KMS-11 (cell line): ENCODE results near the gene TBC1D1.

ENCODE experiments used
- H2AFZ ChIP-seq: fragments of 200-600 bp; sonication (generic); 2 replicates; pipeline ENCODE4 v1.6.1; 2016; ENCODE audit warnings: antibody characterized with exemption, mixed run types, low read depth
- H3K27ac ChIP-seq: fragments of 200-600 bp; sonication (generic); 2 replicates; pipeline ENCODE4 v1.6.1; 2016; ENCODE audit warnings: mild to moderate bottlenecking, mixed run types
- H3K27me3 ChIP-seq: fragments of 200-600 bp; sonication (generic); 2 replicates; pipeline ENCODE4 v1.6.1; 2017; ENCODE audit warnings: mild to moderate bottlenecking, low read depth, mixed run types, moderate library complexity; ENCODE audit not compliant: insufficient read depth
- H3K36me3 ChIP-seq: fragments of 200-600 bp; sonication (generic); 2 replicates; pipeline ENCODE4 v1.6.1; 2017; ENCODE audit warnings: mild to moderate bottlenecking, mixed run types; ENCODE audit not compliant: insufficient read depth
- H3K4me1 ChIP-seq: fragments of 200-600 bp; sonication (generic); 2 replicates; pipeline ENCODE4 v1.6.1; 2016; ENCODE audit warnings: mild to moderate bottlenecking, low read depth, mixed run types; ENCODE audit not compliant: poor library complexity, severe bottlenecking
- H3K4me2 ChIP-seq: fragments of 200-600 bp; sonication (generic); 2 replicates; pipeline ENCODE4 v1.7.0; 2016; ENCODE audit warnings: mild to moderate bottlenecking, mixed run types
- H3K4me3 ChIP-seq: fragments of 200-600 bp; sonication (generic); IDR thresholded peaks from 2 replicates; pipeline ENCODE4 v1.6.1; 2017; ENCODE audit warnings: low read depth, low read length, mixed read lengths; ENCODE audit not compliant: insufficient read depth
- H3K79me2 ChIP-seq: fragments of 200-600 bp; sonication (generic); 2 replicates; pipeline ENCODE4 v1.6.1; 2016; ENCODE audit warnings: low read depth, mixed run types; ENCODE audit not compliant: insufficient read depth
- H3K9ac ChIP-seq: fragments of 200-600 bp; sonication (generic); 2 replicates; pipeline ENCODE4 v1.6.1; 2016; ENCODE audit warnings: mild to moderate bottlenecking, mixed run types
- H4K20me1 ChIP-seq: fragments of 200-600 bp; sonication (generic); 2 replicates; pipeline ENCODE4 v1.6.1; 2016; ENCODE audit warnings: mild to moderate bottlenecking, mixed run types; ENCODE audit not compliant: insufficient read depth
- TF ChIP-seq, protein P1 (sequence below): fragments of 200-600 bp; sonication (generic); conservative IDR thresholded peaks from 2 replicates; pipeline ENCODE4 v1.6.1; 2017; ENCODE audit warnings: low read depth, mild to moderate bottlenecking, antibody characterized with exemption, low read length, moderate library complexity, mixed read lengths

Gene TBC1D1

DNA sequence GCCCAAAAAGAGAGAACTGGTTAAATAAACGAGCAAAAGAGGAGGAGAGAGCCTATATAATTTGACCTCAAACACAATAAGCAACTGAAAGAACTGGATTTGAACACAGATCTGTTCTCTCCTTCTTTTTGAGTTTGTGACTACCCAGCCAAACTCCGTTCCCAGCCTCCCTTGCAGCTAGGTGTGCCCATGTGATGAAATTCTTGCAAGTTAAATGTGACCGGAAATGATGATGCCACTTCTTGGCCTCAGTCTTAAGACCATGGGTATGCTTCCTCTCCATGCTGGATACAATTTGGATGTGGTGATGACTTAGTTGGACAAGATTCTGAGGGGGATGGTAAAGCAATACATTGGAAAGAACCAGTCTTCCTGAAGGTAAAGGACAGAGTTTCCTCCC is 273.5 kb downstream of the TBC1D1 start:
- Histone ChIP-seq H3K27ac (no peak overlapping the region), H3K4me1 (peaks cover 2% of the 10 kb centered on the region), H3K27me3 (no peaks in the 10 kb centered on the region), H3K4me3 (no peak overlapping the region), H3K79me2 (no peaks in the 10 kb centered on the region), H4K20me1 (no peaks in the 10 kb centered on the region), H3K9ac (no peak overlapping the region), H2AFZ (no peak overlapping the region), H3K36me3 (no peaks in the 10 kb centered on the region), H3K4me2 (no peak overlapping the region)
- TF ChIP-seq, protein P1, sequence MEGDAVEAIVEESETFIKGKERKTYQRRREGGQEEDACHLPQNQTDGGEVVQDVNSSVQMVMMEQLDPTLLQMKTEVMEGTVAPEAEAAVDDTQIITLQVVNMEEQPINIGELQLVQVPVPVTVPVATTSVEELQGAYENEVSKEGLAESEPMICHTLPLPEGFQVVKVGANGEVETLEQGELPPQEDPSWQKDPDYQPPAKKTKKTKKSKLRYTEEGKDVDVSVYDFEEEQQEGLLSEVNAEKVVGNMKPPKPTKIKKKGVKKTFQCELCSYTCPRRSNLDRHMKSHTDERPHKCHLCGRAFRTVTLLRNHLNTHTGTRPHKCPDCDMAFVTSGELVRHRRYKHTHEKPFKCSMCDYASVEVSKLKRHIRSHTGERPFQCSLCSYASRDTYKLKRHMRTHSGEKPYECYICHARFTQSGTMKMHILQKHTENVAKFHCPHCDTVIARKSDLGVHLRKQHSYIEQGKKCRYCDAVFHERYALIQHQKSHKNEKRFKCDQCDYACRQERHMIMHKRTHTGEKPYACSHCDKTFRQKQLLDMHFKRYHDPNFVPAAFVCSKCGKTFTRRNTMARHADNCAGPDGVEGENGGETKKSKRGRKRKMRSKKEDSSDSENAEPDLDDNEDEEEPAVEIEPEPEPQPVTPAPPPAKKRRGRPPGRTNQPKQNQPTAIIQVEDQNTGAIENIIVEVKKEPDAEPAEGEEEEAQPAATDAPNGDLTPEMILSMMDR, result no peak

DNA sequence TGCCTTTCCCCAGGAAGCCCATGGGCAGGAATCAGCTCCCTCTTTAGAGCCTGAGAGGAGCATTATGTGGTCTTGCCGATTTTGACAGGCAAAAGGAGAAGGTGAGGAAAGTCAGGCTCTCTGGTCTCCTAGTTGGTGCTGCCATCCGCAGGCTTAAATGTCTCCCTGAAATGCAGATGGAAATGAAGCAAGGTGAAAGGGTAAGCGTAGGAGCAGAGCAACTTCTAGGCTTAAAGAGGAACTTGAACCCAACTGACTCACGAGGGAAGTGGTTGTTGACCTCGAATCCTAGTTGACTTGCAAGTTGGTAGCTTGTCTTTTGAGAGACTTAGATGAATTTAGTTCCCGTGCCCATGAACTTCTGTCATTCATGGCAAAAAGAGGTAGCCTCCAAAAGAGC is 275.2 kb downstream of the TBC1D1 start:
- no peak overlapping the region for H3K4me2 ChIP-seq
- no peaks in the 10 kb centered on the region for H3K27me3 ChIP-seq
- H3K4me3 ChIP-seq, result no peak overlapping the region
- no peaks in the 10 kb centered on the region for H3K79me2 ChIP-seq
- H4K20me1 ChIP-seq, result no peaks in the 10 kb centered on the region
- TF ChIP-seq, protein P1, result no peak
- H3K27ac ChIP-seq, result no peak overlapping the region
- no peak overlapping the region for H3K9ac ChIP-seq
- H3K36me3 ChIP-seq, result no peaks in the 10 kb centered on the region
- peaks cover 6% of the 10 kb centered on the region for H3K4me1 ChIP-seq
- no peak overlapping the region for H2AFZ ChIP-seq

DNA sequence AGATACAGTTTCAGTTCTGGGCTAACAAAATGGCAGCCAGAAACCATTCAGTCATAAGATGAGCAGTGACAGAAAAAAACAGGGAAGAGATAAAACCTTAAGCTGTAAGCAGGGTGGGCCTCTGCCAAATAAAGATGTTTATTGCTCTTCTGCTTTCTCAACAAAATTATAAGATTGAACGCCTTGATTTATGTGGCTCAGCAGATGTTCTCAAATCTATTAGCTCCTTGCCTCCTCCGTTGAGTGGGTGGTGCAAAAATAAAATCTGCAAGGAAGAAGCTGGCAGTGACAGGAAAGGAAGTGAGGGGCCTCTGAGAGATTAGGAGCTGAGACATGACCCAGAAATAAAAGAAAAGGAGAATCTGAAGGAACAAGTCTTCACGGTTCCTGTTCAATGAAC is 275.9 kb downstream of the TBC1D1 start:
- Histone ChIP-seq H3K4me1 (peaks cover 6% of the 10 kb centered on the region), H2AFZ (no peak overlapping the region), H3K4me2 (no peak overlapping the region), H3K79me2 (no peaks in the 10 kb centered on the region), H3K36me3 (no peaks in the 10 kb centered on the region), H3K9ac (no peak overlapping the region), H3K27ac (no peak overlapping the region), H4K20me1 (no peaks in the 10 kb centered on the region), H3K27me3 (no peaks in the 10 kb centered on the region), H3K4me3 (no peak overlapping the region)
- TF ChIP-seq, protein P1, result no peak

DNA sequence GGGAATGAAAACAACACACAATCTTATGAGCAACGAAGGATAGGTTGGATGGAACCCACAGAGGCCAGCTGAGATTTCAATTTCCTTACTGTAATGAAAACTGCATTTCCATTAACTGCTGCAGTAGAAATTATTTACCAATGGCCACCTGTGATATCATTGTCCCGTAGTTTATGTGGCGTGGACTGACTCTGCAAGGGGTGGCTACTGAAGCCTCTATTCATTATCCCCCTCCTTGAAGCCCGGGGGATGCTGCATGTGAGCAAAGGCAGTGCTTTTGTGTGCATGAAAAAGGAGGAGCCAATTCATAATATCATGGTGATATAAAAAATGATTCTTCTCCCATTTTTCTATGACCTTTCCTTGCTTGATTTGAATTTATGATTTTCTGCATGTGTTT is 277.1 kb downstream of the TBC1D1 start:
- no peaks in the 10 kb centered on the region for H3K79me2 ChIP-seq
- no peaks in the 10 kb centered on the region for H4K20me1 ChIP-seq
- H3K27me3 ChIP-seq, result no peaks in the 10 kb centered on the region
- TF ChIP-seq, protein P1, result no peak
- no peaks in the 10 kb centered on the region for H3K36me3 ChIP-seq
- peaks cover 6% of the 10 kb centered on the region for H3K4me1 ChIP-seq
- H3K4me2 ChIP-seq, result no peak overlapping the region
- no peak overlapping the region for H3K4me3 ChIP-seq
- H3K9ac ChIP-seq, result no peak overlapping the region
- no peak overlapping the region for H2AFZ ChIP-seq
- H3K27ac ChIP-seq, result no peak overlapping the region
